SK-N-MC (cell line): ENCODE results near the gene DDX59.

ENCODE experiments used
- EZH2 ChIP-seq: fragments of 200-600 bp; sonication (generic); IDR thresholded peaks from one replicate; pipeline ENCODE4 v1.6.1; 2017; ENCODE audit warnings: antibody characterized with exemption
- FOXP2 ChIP-seq: optimal IDR thresholded peaks from 2 replicates; pipeline ENCODE3; 2011; ENCODE audit warnings: mild to moderate bottlenecking, moderate library complexity; ENCODE audit not compliant: insufficient read depth; ENCODE audit errors: extremely low read length, control extremely low read depth
- POLR2AphosphoS5 ChIP-seq: IDR thresholded peaks from 2 replicates; pipeline ENCODE4 v1.6.1; 2012; ENCODE audit warnings: mild to moderate bottlenecking, low read depth, low read length, borderline replicate concordance

GRCh38 chr1:200699871-200700270 lies 30.2 kb upstream of the DDX59 start:
- TF ChIP-seq POLR2AphosphoS5 (no peak), EZH2 (no peak), FOXP2 (no peak)
